ENCODE results near the gene PLCD1.

DNA sequence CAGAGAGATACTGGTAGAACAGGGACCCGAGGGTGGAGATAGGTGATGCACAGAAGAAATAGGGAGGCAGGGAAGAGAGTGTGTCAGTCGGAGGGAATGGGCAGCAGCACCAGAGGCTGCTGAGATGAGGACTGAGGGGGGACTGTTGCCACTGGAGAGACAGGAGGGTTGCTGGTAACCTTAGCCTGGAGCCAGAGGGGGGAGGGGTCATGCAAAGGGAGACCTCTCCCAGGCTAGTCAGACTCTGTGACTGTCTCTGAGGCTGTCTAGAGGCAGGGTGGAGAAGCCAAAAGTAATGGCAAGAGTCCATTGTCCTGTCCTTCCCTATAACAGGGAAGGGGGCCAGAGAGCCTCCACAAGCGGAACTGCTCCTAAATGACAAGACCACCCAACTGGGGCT, 7.5 kb upstream of the PLCD1 start:
- TF ChIP-seq, protein P1, sequence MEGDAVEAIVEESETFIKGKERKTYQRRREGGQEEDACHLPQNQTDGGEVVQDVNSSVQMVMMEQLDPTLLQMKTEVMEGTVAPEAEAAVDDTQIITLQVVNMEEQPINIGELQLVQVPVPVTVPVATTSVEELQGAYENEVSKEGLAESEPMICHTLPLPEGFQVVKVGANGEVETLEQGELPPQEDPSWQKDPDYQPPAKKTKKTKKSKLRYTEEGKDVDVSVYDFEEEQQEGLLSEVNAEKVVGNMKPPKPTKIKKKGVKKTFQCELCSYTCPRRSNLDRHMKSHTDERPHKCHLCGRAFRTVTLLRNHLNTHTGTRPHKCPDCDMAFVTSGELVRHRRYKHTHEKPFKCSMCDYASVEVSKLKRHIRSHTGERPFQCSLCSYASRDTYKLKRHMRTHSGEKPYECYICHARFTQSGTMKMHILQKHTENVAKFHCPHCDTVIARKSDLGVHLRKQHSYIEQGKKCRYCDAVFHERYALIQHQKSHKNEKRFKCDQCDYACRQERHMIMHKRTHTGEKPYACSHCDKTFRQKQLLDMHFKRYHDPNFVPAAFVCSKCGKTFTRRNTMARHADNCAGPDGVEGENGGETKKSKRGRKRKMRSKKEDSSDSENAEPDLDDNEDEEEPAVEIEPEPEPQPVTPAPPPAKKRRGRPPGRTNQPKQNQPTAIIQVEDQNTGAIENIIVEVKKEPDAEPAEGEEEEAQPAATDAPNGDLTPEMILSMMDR (IDR thresholded peaks at IDR 0.05): no peak
- no peak for TF ChIP-seq POLR2A (IDR thresholded peaks at IDR 0.05)
